Choroid plexus epithelial cell (primary cell): ENCODE results near the gene TLR6.
A peak's percentile ranks its signal among the peaks of the same experiment; 100 is the strongest.
"Not testable (repeated sequence)": the region's sequence is repeated elsewhere in the genome, so short reads cannot be mapped to it uniquely, and the experiment has no call there.

Experiments
- DNase-seq: peaks from one replicate; pipeline ENCODE4 v3.0.0-alpha.2; 2010; ENCODE audit warnings: low read depth
- H3K4me3 ChIP-seq: 2 replicates; pipeline ENCODE4 v1.5.1; 2011; ENCODE audit warnings: low read depth, mild to moderate bottlenecking, control low read depth, low read length, moderate library complexity
- TF ChIP-seq, protein P1 (sequence below): conservative IDR thresholded peaks from 2 replicates; pipeline ENCODE4 v1.5.1; 2011; ENCODE audit warnings: low read depth, mild to moderate bottlenecking, control low read depth, inconsistent platforms, low read length, moderate library complexity

The TLR6 gene

GRCh38 chr4:38815885-38816782 is 40.5 kb downstream of the TLR6 start:
- H3K4me3 ChIP-seq: no peak overlapping the region
- TF ChIP-seq, protein P1, sequence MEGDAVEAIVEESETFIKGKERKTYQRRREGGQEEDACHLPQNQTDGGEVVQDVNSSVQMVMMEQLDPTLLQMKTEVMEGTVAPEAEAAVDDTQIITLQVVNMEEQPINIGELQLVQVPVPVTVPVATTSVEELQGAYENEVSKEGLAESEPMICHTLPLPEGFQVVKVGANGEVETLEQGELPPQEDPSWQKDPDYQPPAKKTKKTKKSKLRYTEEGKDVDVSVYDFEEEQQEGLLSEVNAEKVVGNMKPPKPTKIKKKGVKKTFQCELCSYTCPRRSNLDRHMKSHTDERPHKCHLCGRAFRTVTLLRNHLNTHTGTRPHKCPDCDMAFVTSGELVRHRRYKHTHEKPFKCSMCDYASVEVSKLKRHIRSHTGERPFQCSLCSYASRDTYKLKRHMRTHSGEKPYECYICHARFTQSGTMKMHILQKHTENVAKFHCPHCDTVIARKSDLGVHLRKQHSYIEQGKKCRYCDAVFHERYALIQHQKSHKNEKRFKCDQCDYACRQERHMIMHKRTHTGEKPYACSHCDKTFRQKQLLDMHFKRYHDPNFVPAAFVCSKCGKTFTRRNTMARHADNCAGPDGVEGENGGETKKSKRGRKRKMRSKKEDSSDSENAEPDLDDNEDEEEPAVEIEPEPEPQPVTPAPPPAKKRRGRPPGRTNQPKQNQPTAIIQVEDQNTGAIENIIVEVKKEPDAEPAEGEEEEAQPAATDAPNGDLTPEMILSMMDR: no peak
- DNase-seq: peak; percentile 59

DNA sequence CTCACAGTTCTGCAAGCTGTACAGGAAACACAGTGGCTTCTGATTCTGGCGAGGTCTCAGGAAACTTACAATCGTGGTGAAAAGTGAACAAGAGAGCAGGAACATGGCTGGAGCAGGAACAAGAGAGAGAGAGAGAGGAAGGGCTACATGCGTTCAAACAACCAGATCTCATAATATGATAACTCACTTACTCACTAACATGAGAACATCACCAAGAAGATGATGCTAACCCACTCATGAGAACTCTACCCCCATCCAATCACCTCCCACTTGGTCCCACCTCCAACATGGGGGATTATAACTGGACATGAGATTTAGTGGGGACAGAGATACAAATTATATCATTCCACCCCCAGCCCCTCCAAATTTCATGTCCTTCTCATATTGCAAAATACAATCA is 42.2 kb downstream of the TLR6 start:
- H3K4me3 ChIP-seq: no peak overlapping the region
- TF ChIP-seq, protein P1: no peak
- DNase-seq: no peak

DNA sequence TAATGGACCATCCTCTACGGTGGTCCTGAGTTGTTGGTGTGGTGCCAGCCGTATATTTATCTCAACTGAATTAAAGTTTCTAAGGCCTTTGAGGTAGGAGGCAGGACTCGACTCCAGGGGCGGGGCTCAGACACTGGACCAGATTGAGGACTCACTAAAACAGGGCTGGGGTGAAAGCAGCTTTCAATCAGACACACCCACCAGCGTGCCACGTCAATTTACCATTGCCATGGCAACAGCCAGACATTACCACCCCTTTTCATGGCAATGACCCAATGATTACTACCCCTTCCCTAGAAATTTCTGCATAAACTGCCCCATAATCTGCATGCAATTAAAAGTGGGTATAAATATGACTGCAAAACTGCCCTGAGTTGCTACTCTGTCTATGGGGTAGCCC is 45.3 kb downstream of the TLR6 start:
- no peak overlapping the region for H3K4me3 ChIP-seq
- no peak for DNase-seq
- TF ChIP-seq, protein P1: no peak

DNA sequence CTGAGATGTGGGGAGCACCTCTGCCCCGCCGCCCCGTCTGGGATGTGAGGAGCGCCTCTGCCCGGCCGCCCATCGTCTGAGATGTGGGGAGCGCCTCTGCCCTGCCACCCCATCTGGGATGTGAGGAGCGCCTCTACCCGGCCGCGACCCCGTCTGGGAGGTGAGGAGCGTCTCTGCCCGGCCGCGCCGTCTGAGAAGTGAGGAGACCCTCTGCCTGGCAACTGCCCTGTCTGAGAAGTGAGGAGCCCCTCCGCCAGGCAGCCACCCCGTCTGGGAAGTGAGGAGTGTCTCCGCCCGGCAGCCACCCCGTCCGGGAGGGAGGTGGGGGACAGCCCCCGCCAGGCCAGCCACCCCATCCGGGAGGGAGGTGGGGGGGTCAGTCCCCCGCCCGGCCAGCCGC is 49.2 kb downstream of the TLR6 start:
- H3K4me3 ChIP-seq, DNase-seq: not testable (repeated sequence)

- not testable (repeated sequence) for H3K4me3 ChIP-seq, DNase-seq
These were observed 50.4 kb downstream of the TLR6 start for GRCh38 chr4:38806251-38806650.

- TF ChIP-seq, protein P1: no peak
- peak; percentile 27 for DNase-seq
- no peak overlapping the region for H3K4me3 ChIP-seq
These were observed 51.0 kb downstream of the TLR6 start for GRCh38 chr4:38805530-38806145.

GRCh38 chr4:38804654-38805295 is 51.8 kb downstream of the TLR6 start, which contains the start of gene TLR1:
Gene TLR1, minus strand, starts transcription at chr4:38804791. Its CDS starts 5,960 bp downstream, at chr4:38798831.
- TF ChIP-seq, protein P1: peak; percentile 54
- peak; percentile 86 for DNase-seq
- no peak within 1 kb of the TSS for H3K4me3 ChIP-seq
